Bronchus fibroblast of lung (primary cell): ENCODE measurements around the gene EPHA1. TPM values are rescaled to one million over a fixed set of nuclear protein-coding genes. Genes with fewer than 3 reads are reported as not detected.

Experiments used
- total RNA-seq: library from RNA; depleted of rRNA; stranded (reverse); fragments of >200 nt; gene quantifications from 2 replicates; pipeline ENCODE4 v1.2.3, GENCODE V29; 2015

The EPHA1 gene
- 0.15 and 0.17 TPM in 2 replicates for total RNA-seq

DNA sequence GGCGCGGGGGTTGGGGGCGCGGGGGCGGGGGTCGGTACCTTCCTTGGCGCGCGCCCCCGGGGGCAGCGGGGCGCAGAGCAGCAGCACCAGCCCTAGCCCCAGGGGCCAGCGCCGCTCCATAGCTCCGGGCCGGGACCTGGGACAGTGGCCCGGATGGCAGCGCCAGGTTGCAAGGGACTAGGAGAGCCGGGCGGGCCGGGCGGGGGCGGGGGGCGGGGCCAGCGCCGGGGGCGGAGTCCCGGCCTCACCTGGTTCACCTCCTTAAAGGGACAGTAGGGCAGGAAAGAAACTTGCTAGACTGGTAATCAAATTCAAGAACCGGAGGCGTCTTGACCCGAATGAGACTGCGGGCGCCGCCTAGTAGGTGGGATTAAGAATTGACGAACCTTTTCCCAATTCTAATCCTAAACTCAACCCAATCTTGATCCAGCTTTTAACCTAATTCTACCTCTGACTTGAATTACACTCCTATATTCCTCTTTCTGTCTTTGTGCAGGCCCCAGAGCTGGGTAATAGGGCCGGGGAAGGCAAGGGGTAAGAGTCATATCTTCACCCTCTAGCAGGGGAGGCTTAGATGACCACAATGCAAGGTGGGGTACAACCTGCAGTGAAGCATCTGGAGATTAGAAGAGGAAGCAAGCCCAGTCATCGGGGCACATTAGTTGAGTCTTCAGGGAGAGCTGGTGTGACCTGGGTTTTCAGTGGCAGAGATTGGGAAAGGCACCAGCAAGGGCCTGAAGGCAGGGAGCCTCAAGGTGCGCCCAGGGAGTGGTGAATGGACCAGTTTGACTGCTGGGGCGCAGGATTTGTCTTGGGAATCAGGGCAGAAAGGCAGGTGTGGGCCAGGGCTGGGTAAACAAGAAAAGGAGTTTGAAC is at the start of gene EPHA1:
EPHA1 (minus strand) TSS at position 171 of the 876 bp plus-strand sequence; CDS start at position 120, 51 bp downstream.

DNA sequence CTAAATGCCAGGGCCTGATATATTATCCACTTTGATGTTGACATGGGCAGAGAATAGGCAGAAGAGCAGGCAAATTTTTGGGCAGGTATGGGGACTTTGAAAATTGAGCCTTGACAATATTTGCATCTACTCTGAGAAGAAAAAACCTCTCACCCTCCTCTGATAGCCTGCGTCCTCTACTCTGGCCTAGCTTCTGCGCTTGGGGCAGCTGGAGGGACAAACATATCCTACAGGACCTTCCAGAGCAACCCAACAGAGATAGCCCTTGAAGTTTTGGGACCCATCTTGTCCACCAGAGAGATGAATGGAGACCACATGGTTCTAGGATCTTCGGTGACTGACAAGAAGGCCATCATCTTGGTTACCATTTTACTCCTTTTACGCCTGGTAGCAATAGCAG is 34.5 kb upstream of the EPHA1 start, which contains the start of gene TAS2R60:
TAS2R60 (plus strand) TSS at position 301 of the 400 bp plus-strand sequence; CDS start at position 301, 0 bp downstream.

DNA sequence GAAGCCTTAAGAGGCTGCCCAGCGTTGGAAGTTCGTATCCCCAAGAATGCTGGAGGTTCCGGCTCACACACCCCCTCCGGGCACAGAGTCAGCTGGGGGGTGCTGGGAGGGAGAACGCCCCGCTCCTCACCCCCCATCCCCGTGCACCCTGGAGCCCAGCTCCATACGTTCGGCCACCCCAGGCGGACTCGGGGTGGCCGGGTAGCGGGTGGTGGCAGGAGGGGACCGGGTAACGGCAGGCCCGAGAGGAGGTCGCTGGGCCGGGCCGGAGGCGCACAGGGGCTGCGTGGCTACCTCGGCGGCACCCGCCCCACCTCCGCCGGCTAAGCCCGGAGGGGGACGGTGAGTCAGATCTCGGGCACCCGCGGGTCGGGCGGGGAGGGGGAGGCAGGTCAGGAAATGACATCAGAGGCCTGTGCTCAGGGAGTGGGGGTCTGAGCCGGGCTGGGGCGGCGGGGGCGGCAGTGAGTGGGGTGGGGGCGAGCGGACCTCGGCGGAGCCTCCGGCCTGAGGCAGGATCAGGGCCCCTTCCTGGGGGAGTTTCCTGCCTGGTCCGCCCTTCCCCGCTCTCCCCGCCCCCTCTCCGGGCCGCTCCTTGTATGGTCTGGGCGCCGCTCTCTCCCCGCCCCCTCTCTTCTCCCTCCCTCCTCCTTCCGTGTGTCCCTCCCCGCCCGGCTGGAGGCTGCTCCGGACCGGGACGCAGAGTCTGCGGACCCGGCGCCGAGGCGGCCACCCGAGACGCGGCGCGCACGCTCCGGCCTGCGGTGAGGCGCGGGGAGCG is 27.8 kb downstream of the EPHA1 start, which contains the start of gene ZYX:
ZYX (plus strand) TSS at position 700 of the 781 bp plus-strand sequence. CDS start 227 bp downstream, outside the sequence.

DNA sequence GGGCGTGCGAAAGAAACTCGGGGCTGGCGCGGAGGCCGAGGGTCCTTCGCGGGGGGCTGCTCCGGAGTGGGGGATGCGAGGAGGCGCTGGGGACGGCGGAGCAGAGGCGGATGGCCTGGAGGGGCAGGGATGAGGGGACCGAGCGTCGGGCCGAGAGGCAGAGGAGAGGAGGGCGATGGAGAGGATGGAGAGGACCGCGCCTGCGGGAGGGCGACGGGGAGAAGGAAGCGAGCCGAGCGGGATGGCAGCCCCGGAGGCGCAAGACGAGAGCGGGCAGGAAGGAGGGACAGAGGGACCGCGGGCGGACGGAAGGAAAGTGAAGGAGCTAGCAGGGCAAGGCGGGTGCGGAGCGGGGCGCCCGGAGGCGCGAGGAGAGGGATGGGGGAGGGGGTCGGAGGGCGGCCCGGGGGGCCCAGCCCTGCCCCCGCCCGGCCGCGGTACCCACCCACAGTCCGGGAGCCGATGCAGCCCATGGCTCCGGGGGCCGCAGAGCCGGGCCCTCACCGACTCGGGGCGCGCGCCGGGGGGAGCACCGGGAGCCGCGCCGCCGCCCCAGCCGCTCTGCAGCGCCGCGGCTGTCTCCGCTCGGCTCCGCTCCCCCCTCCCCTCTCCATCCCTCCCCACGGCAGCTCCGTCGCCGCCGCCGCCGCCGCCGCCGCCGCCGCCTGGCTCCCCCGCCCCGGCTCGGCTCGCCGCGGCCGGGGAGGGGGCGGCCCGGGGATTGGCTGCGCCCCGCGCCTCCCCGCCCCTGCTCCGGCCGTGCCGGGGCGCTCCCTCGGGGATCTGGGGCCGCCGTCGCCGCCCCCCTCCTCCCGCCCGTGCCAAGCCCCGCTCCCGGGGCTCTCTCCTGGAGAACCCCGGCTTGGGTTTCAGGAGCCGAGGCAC is 46.3 kb downstream of the EPHA1 start, which contains the start of gene FAM131B:
FAM131B (minus strand) TSS at position 583 of the 885 bp plus-strand sequence; CDS start at position 473, 110 bp downstream.

Other genes starting within 250 kb of the EPHA1 start
- gene TAS2R39, start 225.4 kb downstream of the EPHA1 start, total RNA-seq: not detected in 2 replicates
- not detected in 2 replicates for gene TAS2R40, start 186.8 kb downstream of the EPHA1 start, total RNA-seq
- gene GSTK1, start 145.4 kb downstream of the EPHA1 start, total RNA-seq: 146 and 153 TPM in 2 replicates
- gene TMEM139, start 123.9 kb downstream of the EPHA1 start, total RNA-seq: 0.17 and 0.45 TPM in 2 replicates
- gene CASP2, start 120.5 kb downstream of the EPHA1 start, total RNA-seq: 12.6 and 12.9 TPM in 2 replicates
- gene CLCN1, start 92.7 kb downstream of the EPHA1 start, total RNA-seq: under 0.01 TPM in 1 of 2 replicates, not detected in the other
- gene FAM131B, start 46.1 kb downstream of the EPHA1 start, total RNA-seq: 0.84 and 1.0 TPM in 2 replicates
- 177 and 183 TPM in 2 replicates for gene ZYX, start 27.5 kb downstream of the EPHA1 start, total RNA-seq
- gene TAS2R60, start 34.6 kb upstream of the EPHA1 start, total RNA-seq: not detected in 2 replicates
- not detected in 2 replicates for gene TAS2R41, start 69.0 kb upstream of the EPHA1 start, total RNA-seq
- not detected in 2 replicates for gene CTAGE15, start 162.9 kb upstream of the EPHA1 start, total RNA-seq
- 1.5 and 1.8 TPM in 2 replicates for gene TCAF2, start 212.1 kb upstream of the EPHA1 start, total RNA-seq